HCT116 (cell line): ENCODE data around the gene MEX3B.

Experiments
- ATF3 ChIP-seq: IDR thresholded peaks from 2 replicates; pipeline ENCODE4 v1.6.1; 2012
- CBX3 ChIP-seq: IDR thresholded peaks from 2 replicates; pipeline ENCODE4 v1.6.1; 2012; ENCODE audit warnings: low read depth
- CEBPB ChIP-seq: IDR thresholded peaks from 2 replicates; pipeline ENCODE4 v1.6.1; 2012; ENCODE audit warnings: low read depth
- CTCF ChIP-seq, 3 experiments: fragments of 200-600 bp in 1 of 3; sonication (generic) in 1 of 3; IDR thresholded peaks in 2 of 3; conservative IDR thresholded peaks in 1 of 3; 2 replicates each; pipeline ENCODE4 v1.5.1; 2012 to 2017; ENCODE audit warnings: low read depth in 2 of 3, low read length in 2 of 3, antibody characterized with exemption in 1 of 3, borderline replicate concordance in 1 of 3, control low read depth in 1 of 3, mild to moderate bottlenecking in 1 of 3, mixed read lengths in 1 of 3, mixed run types in 1 of 3, moderate library complexity in 1 of 3; ENCODE audit not compliant: insufficient read depth in 1 of 3
- EZH2phosphoT487 ChIP-seq: fragments of 200-600 bp; IDR thresholded peaks from 2 replicates; pipeline ENCODE4 v1.6.1; 2018; ENCODE audit warnings: antibody characterized with exemption, borderline replicate concordance
- MAX ChIP-seq: IDR thresholded peaks from 2 replicates; pipeline ENCODE4 v1.6.1; 2012
- POLR2AphosphoS5 ChIP-seq: IDR thresholded peaks from 2 replicates; pipeline ENCODE4 v1.6.1; 2011; ENCODE audit warnings: mild to moderate bottlenecking, low read depth, low read length, moderate library complexity
- RAD21 ChIP-seq: IDR thresholded peaks from 2 replicates; pipeline ENCODE4 v1.6.1; 2012; ENCODE audit warnings: low read depth, mild to moderate bottlenecking
- REST ChIP-seq: IDR thresholded peaks from 2 replicates; pipeline ENCODE4 v1.6.1; 2012; ENCODE audit warnings: low read depth
- TCF7L2 ChIP-seq: IDR thresholded peaks from 2 replicates; pipeline ENCODE4 v1.7.0; 2011; ENCODE audit warnings: borderline replicate concordance, inconsistent platforms; ENCODE audit not compliant: insufficient read depth, insufficient read length; ENCODE audit errors: extremely low read depth
- ZBTB33 ChIP-seq: IDR thresholded peaks from 2 replicates; pipeline ENCODE4 v1.6.1; 2011; ENCODE audit warnings: mild to moderate bottlenecking, low read length, moderate library complexity; ENCODE audit not compliant: insufficient replicate concordance; ENCODE audit errors: extremely low read depth

GRCh38 chr15:82079736-82080135 lies 33.9 kb upstream of the MEX3B start:
- TF ChIP-seq CTCF (IDR thresholded peaks at IDR 0.05 in 2 of 3, conservative IDR thresholded peaks at IDR 0.05 in 1 of 3; ENCODE audit: borderline replicate concordance in 1 of 3, insufficient read depth in 1 of 3, low read depth in 2 of 3, low read length in 2 of 3) (no peak), TCF7L2 (no peak), ATF3 (no peak), MAX (no peak), POLR2AphosphoS5 (no peak), EZH2phosphoT487 (no peak), REST (no peak), RAD21 (no peak), ZBTB33 (no peak), CBX3 (no peak), CEBPB (no peak)
